IMR-90 (cell line): ENCODE data around the gene EFCAB8.

Source experiments
- BHLHE40 ChIP-seq: fragments of 150-350 bp; IDR thresholded peaks from 2 replicates; pipeline ENCODE4 v1.6.1; 2016; ENCODE audit warnings: mild to moderate bottlenecking, low read depth, low read length
- CEBPB ChIP-seq: IDR thresholded peaks from 2 replicates; pipeline ENCODE4 v1.6.1; 2012; ENCODE audit warnings: low read depth, low read length, improper control_type of control experiment
- MAFK ChIP-seq: IDR thresholded peaks from 2 replicates; pipeline ENCODE4 v1.6.1; 2012; ENCODE audit warnings: low read depth, low read length, improper control_type of control experiment
- MAZ ChIP-seq: IDR thresholded peaks from 2 replicates; pipeline ENCODE4 v1.6.1; 2012; ENCODE audit warnings: low read depth, mild to moderate bottlenecking, low read length, improper control_type of control experiment, moderate library complexity, borderline replicate concordance
- MXI1 ChIP-seq: IDR thresholded peaks from 2 replicates; pipeline ENCODE4 v1.6.1; 2012; ENCODE audit warnings: low read depth, mild to moderate bottlenecking, low read length, moderate library complexity, borderline replicate concordance
- NFE2L2 ChIP-seq: fragments of 150-350 bp; IDR thresholded peaks from 2 replicates; pipeline ENCODE4 v1.6.1; 2016; ENCODE audit warnings: low read depth, mild to moderate bottlenecking, low read length
- POLR2A ChIP-seq: IDR thresholded peaks from 2 replicates; pipeline ENCODE4 v1.6.1; 2012; ENCODE audit warnings: mild to moderate bottlenecking, low read depth, low read length
- RAD21 ChIP-seq: IDR thresholded peaks from 2 replicates; pipeline ENCODE4 v1.6.1; 2012; ENCODE audit warnings: low read length, improper control_type of control experiment
- RFX5 ChIP-seq: IDR thresholded peaks from 2 replicates; pipeline ENCODE4 v1.8.0; 2012; ENCODE audit warnings: low read depth, mild to moderate bottlenecking, low read length, moderate library complexity
- SMC3 ChIP-seq: fragments of 150-350 bp; IDR thresholded peaks from 2 replicates; pipeline ENCODE4 v1.6.1; 2016; ENCODE audit warnings: low read depth, mild to moderate bottlenecking, antibody characterized with exemption, low read length, moderate library complexity
- TF ChIP-seq, protein P1 (sequence below): conservative IDR thresholded peaks from 2 replicates; pipeline ENCODE4 v1.5.1; 2012; ENCODE audit warnings: mild to moderate bottlenecking, low read depth, low read length, improper control_type of control experiment
- TF ChIP-seq, protein P2 (sequence below): fragments of 150-350 bp; IDR thresholded peaks from 2 replicates; pipeline ENCODE4 v1.6.1; 2017; ENCODE audit warnings: mild to moderate bottlenecking, antibody characterized with exemption, low read length, low read depth
- TF ChIP-seq, protein P3 (sequence below): fragments of 150-350 bp; IDR thresholded peaks from 2 replicates; pipeline ENCODE4 v1.6.1; 2016; ENCODE audit warnings: low read depth, mild to moderate bottlenecking, low read length, moderate library complexity, borderline replicate concordance

DNA sequence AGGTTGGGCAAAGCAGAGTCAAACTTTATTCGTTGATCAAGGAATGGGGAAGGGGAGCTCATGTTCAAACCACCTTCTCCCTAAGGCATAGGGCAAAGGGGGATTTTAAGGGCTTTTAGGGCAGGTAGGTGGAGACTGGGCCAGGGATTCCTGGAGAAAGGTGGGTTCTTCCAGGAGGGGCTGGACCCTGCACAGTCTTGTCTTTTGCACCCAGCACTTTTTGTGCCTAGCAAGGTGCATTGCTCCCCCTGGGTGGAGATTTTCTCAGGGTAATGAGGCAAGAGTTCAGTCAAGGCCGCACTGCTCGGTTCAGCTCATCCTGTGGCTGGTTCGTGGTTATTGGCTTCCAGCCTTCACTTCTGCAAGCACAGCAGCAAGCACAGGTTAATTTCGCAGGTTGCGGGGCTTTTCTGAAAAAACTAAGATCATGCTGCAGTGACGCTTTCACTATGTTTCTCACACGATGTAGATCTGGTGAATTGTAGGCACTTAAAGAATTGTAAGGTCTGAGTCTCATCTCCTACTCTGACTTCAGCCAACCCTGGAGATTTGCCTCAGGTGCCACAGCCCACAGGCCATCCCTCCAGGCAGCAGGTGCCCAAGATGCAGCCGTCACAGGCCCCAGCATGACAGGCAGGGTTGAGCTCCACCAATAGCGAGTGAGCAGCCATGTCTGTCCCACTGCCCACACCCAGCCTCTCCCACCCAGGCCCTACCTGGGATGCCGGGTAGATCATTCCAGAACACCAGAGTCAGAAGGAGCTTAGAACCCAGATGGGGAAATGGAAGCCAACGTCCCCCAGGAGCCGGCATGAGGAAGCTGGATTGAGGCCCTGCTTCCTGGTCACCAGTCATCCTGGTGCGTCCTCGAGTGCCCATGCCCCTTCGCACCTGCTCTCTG, 108.4 kb downstream of the EFCAB8 start:
- TF ChIP-seq, protein P1, sequence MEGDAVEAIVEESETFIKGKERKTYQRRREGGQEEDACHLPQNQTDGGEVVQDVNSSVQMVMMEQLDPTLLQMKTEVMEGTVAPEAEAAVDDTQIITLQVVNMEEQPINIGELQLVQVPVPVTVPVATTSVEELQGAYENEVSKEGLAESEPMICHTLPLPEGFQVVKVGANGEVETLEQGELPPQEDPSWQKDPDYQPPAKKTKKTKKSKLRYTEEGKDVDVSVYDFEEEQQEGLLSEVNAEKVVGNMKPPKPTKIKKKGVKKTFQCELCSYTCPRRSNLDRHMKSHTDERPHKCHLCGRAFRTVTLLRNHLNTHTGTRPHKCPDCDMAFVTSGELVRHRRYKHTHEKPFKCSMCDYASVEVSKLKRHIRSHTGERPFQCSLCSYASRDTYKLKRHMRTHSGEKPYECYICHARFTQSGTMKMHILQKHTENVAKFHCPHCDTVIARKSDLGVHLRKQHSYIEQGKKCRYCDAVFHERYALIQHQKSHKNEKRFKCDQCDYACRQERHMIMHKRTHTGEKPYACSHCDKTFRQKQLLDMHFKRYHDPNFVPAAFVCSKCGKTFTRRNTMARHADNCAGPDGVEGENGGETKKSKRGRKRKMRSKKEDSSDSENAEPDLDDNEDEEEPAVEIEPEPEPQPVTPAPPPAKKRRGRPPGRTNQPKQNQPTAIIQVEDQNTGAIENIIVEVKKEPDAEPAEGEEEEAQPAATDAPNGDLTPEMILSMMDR: no peak
- no peak for TF ChIP-seq MAFK
- no peak for TF ChIP-seq POLR2A
- TF ChIP-seq, protein P2, sequence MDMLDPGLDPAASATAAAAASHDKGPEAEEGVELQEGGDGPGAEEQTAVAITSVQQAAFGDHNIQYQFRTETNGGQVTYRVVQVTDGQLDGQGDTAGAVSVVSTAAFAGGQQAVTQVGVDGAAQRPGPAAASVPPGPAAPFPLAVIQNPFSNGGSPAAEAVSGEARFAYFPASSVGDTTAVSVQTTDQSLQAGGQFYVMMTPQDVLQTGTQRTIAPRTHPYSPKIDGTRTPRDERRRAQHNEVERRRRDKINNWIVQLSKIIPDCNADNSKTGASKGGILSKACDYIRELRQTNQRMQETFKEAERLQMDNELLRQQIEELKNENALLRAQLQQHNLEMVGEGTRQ: no peak
- TF ChIP-seq MAZ: no peak
- TF ChIP-seq BHLHE40: no peak
- TF ChIP-seq RAD21: no peak
- TF ChIP-seq CEBPB: no peak
- TF ChIP-seq MXI1: no peak
- no peak for TF ChIP-seq SMC3
- no peak for TF ChIP-seq RFX5
- TF ChIP-seq, protein P3, sequence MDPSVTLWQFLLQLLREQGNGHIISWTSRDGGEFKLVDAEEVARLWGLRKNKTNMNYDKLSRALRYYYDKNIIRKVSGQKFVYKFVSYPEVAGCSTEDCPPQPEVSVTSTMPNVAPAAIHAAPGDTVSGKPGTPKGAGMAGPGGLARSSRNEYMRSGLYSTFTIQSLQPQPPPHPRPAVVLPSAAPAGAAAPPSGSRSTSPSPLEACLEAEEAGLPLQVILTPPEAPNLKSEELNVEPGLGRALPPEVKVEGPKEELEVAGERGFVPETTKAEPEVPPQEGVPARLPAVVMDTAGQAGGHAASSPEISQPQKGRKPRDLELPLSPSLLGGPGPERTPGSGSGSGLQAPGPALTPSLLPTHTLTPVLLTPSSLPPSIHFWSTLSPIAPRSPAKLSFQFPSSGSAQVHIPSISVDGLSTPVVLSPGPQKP: no peak
- TF ChIP-seq NFE2L2: no peak
